Measurements from ENCODE around the gene ARHGAP1.

Gene ARHGAP1

DNA sequence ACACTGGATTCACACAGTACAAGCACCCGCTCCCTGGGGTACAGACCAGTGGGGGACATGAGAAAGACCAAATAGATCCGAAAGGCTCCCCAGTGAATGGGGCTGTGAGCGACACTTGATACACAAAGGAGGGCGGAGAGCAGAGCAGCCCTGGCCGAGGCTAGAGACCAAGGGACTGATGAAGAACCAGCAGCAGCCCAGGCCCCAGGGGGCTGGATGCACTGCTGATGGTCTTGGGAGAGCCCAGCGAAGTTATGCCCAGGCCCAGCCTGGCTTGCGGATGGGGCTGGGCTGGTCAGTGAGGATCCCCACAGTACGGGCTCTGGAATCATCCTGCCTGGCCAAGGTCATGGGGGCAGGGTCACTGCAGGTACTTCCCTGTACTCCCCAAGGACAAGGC is 23.2 kb downstream of the ARHGAP1 start:
- Histone ChIP-seq H3K27me3 (ENCODE audit: insufficient read depth, insufficient read length) (no peaks in the 10 kb centered on the region), H3K36me3 (ENCODE audit: insufficient read depth, insufficient read length, low read length) (peaks cover 76% of the 10 kb centered on the region), H3K4me1 (ENCODE audit: insufficient read depth, insufficient read length) (peaks cover 36% of the 10 kb centered on the region), H3K4me3 (ENCODE audit: insufficient read length, low read depth) (no peak overlapping the region), H3K9me3 (ENCODE audit: insufficient read depth, low read length) (no peaks in the 10 kb centered on the region), H3K9ac (ENCODE audit: insufficient read length, low read depth) (no peak overlapping the region)
- DNase-seq (ENCODE audit: low read depth, low spot score): no peak
- TF ChIP-seq SUZ12 (IDR thresholded peaks at IDR 0.05; ENCODE audit: extremely low read depth, insufficient read depth, insufficient read length) (no peak), YY1 (IDR thresholded peaks at IDR 0.05; ENCODE audit: insufficient read depth, insufficient read length) (no peak), ZNF274 (IDR thresholded peaks at IDR 0.05; ENCODE audit: low read depth, low read length) (no peak)

- Histone ChIP-seq H3K9ac (ENCODE audit: insufficient read length, low read depth) (no peak overlapping the region), H3K4me1 (ENCODE audit: insufficient read depth, insufficient read length) (peaks cover 36% of the 10 kb centered on the region), H3K4me3 (ENCODE audit: insufficient read length, low read depth) (no peak overlapping the region), H3K36me3 (ENCODE audit: insufficient read depth, insufficient read length, low read length) (peaks cover 76% of the 10 kb centered on the region), H3K9me3 (ENCODE audit: insufficient read depth, low read length) (no peaks in the 10 kb centered on the region), H3K27me3 (ENCODE audit: insufficient read depth, insufficient read length) (no peaks in the 10 kb centered on the region)
- no peak for DNase-seq (ENCODE audit: low read depth, low spot score)
- TF ChIP-seq YY1 (IDR thresholded peaks at IDR 0.05; ENCODE audit: insufficient read depth, insufficient read length): no peak
- no peak for TF ChIP-seq SUZ12 (IDR thresholded peaks at IDR 0.05; ENCODE audit: extremely low read depth, insufficient read depth, insufficient read length)
- TF ChIP-seq ZNF274 (IDR thresholded peaks at IDR 0.05; ENCODE audit: low read depth, low read length): no peak
Observed at GRCh38 chr11:46676436-46677158, 23.8 kb downstream of the ARHGAP1 start.

DNA sequence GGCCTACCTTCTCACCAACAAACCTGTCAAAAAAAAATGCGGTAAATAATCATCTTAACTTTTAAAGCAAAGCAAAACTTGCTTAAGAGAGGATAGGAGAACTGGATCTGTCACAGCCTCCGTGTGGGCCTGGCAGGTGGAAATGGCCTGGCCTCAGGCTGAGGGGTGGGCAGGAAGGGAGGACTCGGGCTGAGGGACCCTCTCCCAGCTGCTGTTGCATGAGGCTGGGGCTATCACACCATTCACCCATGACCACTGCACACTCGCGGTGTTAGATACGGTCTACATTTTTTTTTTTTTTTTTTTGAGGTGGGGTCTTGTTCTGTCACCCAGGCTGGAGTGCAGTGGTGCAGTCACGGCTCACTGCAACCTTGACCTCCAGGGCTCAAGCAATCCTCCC is 24.5 kb downstream of the ARHGAP1 start:
- H3K9ac ChIP-seq (ENCODE audit: insufficient read length, low read depth): no peak overlapping the region
- H3K4me3 ChIP-seq (ENCODE audit: insufficient read length, low read depth): no peak overlapping the region
- TF ChIP-seq SUZ12 (IDR thresholded peaks at IDR 0.05; ENCODE audit: extremely low read depth, insufficient read depth, insufficient read length): no peak
- no peak for TF ChIP-seq ZNF274 (IDR thresholded peaks at IDR 0.05; ENCODE audit: low read depth, low read length)
- no peak for TF ChIP-seq YY1 (IDR thresholded peaks at IDR 0.05; ENCODE audit: insufficient read depth, insufficient read length)
- H3K36me3 ChIP-seq (ENCODE audit: insufficient read depth, insufficient read length, low read length): peaks cover 77% of the 10 kb centered on the region
- DNase-seq (ENCODE audit: low read depth, low spot score): no peak
- H3K4me1 ChIP-seq (ENCODE audit: insufficient read depth, insufficient read length): peaks cover 36% of the 10 kb centered on the region
- no peaks in the 10 kb centered on the region for H3K27me3 ChIP-seq (ENCODE audit: insufficient read depth, insufficient read length)
- H3K9me3 ChIP-seq (ENCODE audit: insufficient read depth, low read length): no peaks in the 10 kb centered on the region

DNA sequence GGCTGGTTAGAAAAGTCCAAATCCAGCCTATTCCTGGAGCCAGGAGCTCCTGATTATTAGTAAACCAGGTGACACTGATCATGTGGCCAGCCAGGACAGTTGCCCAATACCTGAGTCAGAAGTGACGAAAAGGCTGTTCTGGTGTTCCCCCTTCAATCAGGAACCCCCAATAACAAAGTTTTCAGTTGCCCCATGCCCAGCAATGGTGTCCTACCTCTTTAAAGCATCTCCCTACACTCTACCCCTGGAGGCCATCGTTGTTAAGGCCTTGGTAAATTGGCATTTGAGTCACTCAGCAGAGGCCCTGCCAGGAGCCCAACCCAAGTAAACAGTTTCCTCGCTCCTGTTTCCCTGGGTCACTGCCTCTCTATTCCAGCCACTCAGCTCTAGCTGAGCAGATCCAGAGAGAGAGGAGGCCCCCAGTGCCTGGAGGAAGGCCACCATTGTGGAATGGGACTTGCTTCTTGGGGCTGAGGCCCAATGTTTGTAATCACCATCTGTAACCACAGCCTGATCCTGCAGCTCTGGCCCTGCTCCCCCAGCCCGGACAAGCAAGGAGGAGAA is 25.0 kb downstream of the ARHGAP1 start:
- no peak for DNase-seq (ENCODE audit: low read depth, low spot score)

DNA sequence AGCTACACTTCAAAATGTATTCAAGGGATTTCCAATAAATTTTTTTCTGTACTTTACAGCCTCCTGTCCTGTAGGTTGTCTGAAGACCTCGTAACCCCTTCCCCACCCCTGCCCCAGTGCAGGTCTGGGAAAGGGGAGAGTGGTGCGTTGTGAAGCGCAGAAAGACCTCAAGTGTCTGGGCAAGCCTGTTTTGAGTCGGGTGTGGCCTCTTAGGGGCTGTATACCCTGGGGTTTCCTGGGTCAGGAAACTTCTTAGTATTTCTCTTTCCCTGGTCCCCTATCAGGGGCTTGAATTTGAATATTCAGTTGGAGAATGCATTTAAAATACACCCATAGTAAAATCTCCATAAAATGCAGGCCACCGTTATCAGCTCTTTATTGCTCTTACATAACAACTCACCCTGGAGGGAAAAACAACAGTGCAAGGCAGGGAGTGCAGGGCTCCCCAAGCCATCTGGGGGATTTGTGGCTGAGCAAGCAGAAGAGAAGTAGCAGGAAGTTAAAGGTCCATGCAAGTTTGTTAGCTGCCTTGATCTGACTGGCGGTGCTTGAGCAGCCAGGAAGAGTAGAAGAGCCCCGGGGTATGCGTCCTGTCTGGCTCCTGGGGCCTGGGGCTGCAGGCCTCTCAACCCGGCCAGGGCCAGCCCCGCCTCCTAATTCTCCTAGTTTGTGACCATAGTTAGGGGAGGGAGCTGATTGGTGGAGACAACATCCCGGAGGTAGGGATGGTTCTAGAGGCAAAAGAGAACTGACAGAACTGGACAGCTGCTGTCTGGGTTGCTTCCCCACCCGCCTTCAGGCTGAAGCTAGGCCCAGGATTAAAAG is 25.7 kb downstream of the ARHGAP1 start:
- no peak for TF ChIP-seq ZNF274 (IDR thresholded peaks at IDR 0.05; ENCODE audit: low read depth, low read length)
- no peak for TF ChIP-seq YY1 (IDR thresholded peaks at IDR 0.05; ENCODE audit: insufficient read depth, insufficient read length)
- TF ChIP-seq SUZ12 (IDR thresholded peaks at IDR 0.05; ENCODE audit: extremely low read depth, insufficient read depth, insufficient read length): no peak
- no peaks in the 10 kb centered on the region for H3K27me3 ChIP-seq (ENCODE audit: insufficient read depth, insufficient read length)
- H3K4me1 ChIP-seq (ENCODE audit: insufficient read depth, insufficient read length): peaks cover 36% of the 10 kb centered on the region
- H3K9ac ChIP-seq (ENCODE audit: insufficient read length, low read depth): peak overlapping the region; percentile 37
- H3K9me3 ChIP-seq (ENCODE audit: insufficient read depth, low read length): no peaks in the 10 kb centered on the region
- DNase-seq (ENCODE audit: low read depth, low spot score): peak; percentile 92
- peaks cover 75% of the 10 kb centered on the region for H3K36me3 ChIP-seq (ENCODE audit: insufficient read depth, insufficient read length, low read length)
- H3K4me3 ChIP-seq (ENCODE audit: insufficient read length, low read depth): no peak overlapping the region

More for the DNA sequence above, 25.0 kb downstream of the ARHGAP1 start:
- no peak overlapping the region for H3K4me3 ChIP-seq (ENCODE audit: insufficient read length, low read depth)
- peaks cover 77% of the 10 kb centered on the region for H3K36me3 ChIP-seq (ENCODE audit: insufficient read depth, insufficient read length, low read length)
- no peaks in the 10 kb centered on the region for H3K9me3 ChIP-seq (ENCODE audit: insufficient read depth, low read length)
- H3K27me3 ChIP-seq (ENCODE audit: insufficient read depth, insufficient read length): no peaks in the 10 kb centered on the region
- TF ChIP-seq ZNF274 (IDR thresholded peaks at IDR 0.05; ENCODE audit: low read depth, low read length) (no peak), YY1 (IDR thresholded peaks at IDR 0.05; ENCODE audit: insufficient read depth, insufficient read length) (no peak), SUZ12 (IDR thresholded peaks at IDR 0.05; ENCODE audit: extremely low read depth, insufficient read depth, insufficient read length) (no peak)
- H3K4me1 ChIP-seq (ENCODE audit: insufficient read depth, insufficient read length): peaks cover 36% of the 10 kb centered on the region
- H3K9ac ChIP-seq (ENCODE audit: insufficient read length, low read depth): no peak overlapping the region

GRCh38 chr11:46673713-46674462 is 26.5 kb downstream of the ARHGAP1 start:
- H3K9ac ChIP-seq (ENCODE audit: insufficient read length, low read depth): peak overlapping the region; percentile 37
- H3K4me3 ChIP-seq (ENCODE audit: insufficient read length, low read depth): no peak overlapping the region
- no peaks in the 10 kb centered on the region for H3K9me3 ChIP-seq (ENCODE audit: insufficient read depth, low read length)
- TF ChIP-seq ZNF274 (IDR thresholded peaks at IDR 0.05; ENCODE audit: low read depth, low read length) (no peak), SUZ12 (IDR thresholded peaks at IDR 0.05; ENCODE audit: extremely low read depth, insufficient read depth, insufficient read length) (no peak), YY1 (IDR thresholded peaks at IDR 0.05; ENCODE audit: insufficient read depth, insufficient read length) (no peak)
- peaks cover 36% of the 10 kb centered on the region for H3K4me1 ChIP-seq (ENCODE audit: insufficient read depth, insufficient read length)
- H3K27me3 ChIP-seq (ENCODE audit: insufficient read depth, insufficient read length): no peaks in the 10 kb centered on the region
- H3K36me3 ChIP-seq (ENCODE audit: insufficient read depth, insufficient read length, low read length): peaks cover 75% of the 10 kb centered on the region
- DNase-seq (ENCODE audit: low read depth, low spot score): no peak
